ENCODE data around the gene SCAF8.

The SCAF8 gene

DNA sequence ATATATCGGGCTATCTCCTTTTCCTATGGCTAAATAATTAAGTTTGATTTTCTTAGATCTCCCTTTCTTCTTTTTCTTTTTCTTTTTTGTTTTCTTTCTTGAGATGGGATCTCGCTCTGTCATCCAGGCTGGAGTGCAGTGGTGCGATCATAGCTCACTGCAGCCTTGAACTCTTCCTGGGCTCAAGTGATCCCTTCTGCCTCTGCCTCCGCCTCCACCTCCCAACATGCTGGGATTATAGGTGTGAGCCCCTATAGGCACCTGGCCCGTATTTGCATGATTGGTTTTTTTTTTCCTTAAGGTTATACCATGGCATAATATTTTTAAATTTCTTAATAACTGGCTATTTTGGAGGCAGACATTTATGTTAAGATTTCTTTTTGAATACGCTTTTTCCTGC, 106.3 kb downstream of the SCAF8 start:
- no peak for DNase-seq (ENCODE audit: low spot score)

GRCh38 chr6:154840363-154840762, 107.1 kb downstream of the SCAF8 start:
- no peak for DNase-seq (ENCODE audit: low spot score)

DNA sequence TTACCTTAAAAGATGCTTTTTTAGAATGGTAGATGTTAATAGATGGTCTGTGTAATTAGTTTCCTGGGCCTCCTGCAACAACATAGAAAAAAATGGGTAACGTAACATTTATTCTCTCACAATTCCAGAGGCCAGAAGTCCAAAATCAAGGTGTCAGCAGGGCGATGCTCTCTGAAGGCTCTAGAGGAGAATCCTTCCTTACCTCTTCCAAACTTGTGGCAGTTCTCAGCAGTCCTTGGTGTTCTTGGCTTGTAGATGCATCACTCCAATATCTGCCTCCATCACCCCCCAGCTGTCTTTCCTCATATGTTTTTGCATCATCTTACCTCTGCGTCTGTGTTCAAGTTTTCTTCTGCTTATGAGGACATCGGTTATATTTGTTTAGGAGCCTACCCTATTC, 107.9 kb downstream of the SCAF8 start:
- DNase-seq (ENCODE audit: low spot score), result no peak

DNA sequence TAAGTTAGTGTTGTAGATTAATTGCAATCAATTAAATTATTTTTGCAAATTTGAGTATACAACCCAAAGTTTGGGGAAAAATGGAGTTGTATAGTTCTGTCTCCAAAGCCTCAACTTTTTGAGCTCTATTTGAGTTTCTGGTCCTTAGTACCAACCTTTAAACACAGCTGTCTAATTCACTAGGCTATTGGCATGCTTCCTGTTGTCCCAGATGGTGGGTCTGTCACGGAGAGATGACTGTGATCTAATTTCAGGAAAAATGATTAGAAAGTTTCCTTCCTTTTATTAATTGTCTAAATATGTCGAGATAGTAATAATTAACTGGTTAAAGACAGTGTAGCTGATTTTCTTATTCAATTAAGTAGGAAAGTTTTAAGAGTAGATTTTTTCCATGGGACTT, 109.6 kb downstream of the SCAF8 start:
- DNase-seq (ENCODE audit: low spot score), result peak; percentile 8

DNA sequence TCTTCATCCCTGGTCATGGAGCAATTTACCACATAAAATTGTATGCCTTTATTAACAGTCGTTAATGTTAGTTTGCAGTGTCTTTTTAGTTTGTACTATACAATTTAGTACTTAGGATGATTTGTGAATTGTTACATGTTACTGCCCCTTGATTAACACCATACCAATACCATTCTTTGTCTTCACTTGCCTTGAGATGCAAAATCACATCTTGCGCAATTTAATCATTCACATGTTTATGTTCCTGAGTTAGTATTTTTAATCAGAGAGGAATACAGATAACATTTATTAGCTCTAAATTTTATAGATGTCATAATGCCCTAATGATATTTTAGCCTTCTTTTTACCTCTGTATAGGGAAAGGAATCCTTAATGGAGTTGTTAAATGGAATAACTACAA, 114.1 kb downstream of the SCAF8 start:
- DNase-seq (ENCODE audit: low spot score), result no peak

- no peak for DNase-seq (ENCODE audit: low spot score)
These were observed 115.4 kb downstream of the SCAF8 start for GRCh38 chr6:154848580-154848979.

- no peak for DNase-seq (ENCODE audit: low spot score)
These were observed 116.3 kb downstream of the SCAF8 start for GRCh38 chr6:154849475-154849874.

GRCh38 chr6:154852687-154853086, 119.5 kb downstream of the SCAF8 start:
- DNase-seq (ENCODE audit: low spot score), result no peak

GRCh38 chr6:154857529-154857928, 124.3 kb downstream of the SCAF8 start:
- DNase-seq (ENCODE audit: low spot score), result no peak

- DNase-seq (ENCODE audit: low spot score), result no peak
These were observed 128.6 kb downstream of the SCAF8 start for GRCh38 chr6:154861825-154862224.

DNA sequence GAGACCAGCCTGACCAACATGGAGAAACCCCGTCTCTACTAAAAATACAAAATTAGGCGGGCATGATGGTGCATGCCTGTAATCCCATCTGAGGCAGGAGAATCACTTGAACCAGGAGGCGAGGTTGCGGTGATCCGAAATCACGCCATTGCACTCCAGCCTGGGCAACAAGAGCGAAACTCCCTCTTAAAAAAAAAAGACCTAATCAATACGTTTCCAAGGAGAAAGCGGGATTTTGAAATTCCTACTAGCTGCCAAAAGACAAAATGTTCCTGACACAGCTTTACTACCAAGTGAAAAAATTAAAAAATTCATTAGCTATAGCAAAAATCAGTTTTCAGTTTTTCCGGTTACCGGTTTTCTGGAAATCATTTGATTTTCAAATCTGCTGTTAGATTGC, 129.3 kb downstream of the SCAF8 start:
- no peak for DNase-seq (ENCODE audit: low spot score)

DNA sequence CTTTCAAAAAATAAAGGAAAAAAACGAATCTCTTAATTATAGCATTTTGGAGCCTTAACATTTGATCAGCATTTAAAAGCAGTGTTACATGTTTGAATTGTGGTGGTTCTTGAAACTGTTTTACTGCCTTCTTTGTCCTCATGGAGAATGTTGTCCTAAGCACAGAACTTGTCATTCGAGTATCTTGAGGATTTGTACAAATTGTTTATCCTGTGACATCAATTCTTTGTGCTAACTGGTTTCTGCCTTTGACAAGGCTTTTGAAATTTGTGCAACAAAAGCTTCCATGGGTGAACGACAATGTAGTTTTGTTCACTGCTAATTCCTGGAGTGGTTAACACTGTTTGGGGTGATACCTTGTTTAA, 130.8 kb downstream of the SCAF8 start:
- no peak for DNase-seq (ENCODE audit: low spot score)

DNA sequence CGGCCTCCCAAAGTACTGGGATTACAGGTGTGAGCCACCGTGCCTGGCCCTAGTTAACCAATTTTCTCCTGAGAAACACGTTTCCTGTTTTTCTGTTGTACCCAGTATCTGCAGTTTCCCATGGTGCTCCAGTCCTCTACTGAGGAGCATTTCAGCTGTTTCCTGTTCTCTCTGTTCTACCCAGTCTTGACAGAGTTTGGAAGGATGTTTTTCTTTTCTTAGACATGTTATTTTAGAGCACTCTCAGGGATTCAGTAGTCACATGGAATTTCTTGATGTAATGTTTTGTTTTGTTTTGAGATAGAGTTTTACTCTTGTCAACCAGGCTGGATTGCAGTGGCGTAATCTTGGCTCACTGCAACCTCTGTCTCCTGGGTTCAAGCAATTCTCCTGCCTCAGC, 132.1 kb downstream of the SCAF8 start:
- no peak for DNase-seq (ENCODE audit: low spot score)

DNA sequence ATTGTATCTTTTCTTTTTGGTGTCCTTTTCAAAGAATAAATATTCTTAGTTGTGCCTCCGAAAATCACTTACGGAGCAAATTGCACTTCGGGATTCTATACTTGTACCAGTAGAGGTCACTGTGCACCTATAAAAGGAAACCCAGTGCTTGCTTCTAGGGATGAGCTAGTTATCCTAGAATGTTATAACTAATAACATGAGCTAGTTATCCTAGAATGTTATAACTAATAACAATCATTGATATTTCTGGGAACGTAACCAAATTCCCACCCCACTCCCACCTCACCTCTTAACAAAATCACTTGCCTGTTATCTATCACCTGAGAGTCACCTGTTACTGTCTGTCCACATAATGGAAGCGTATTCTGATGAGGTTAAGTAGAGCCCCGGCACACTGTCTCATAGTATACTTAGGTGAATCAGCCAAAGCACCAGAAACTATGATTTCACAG, 135.0 kb downstream of the SCAF8 start:
- DNase-seq (ENCODE audit: low spot score), result peak; percentile 76

GRCh38 chr6:154872542-154873114, 139.4 kb downstream of the SCAF8 start:
- DNase-seq (ENCODE audit: low spot score), result no peak

GRCh38 chr6:154873546-154873945, 140.3 kb downstream of the SCAF8 start:
- DNase-seq (ENCODE audit: low spot score), result no peak

GRCh38 chr6:154874773-154875592, 141.8 kb downstream of the SCAF8 start:
- no peak for DNase-seq (ENCODE audit: low spot score)

DNA sequence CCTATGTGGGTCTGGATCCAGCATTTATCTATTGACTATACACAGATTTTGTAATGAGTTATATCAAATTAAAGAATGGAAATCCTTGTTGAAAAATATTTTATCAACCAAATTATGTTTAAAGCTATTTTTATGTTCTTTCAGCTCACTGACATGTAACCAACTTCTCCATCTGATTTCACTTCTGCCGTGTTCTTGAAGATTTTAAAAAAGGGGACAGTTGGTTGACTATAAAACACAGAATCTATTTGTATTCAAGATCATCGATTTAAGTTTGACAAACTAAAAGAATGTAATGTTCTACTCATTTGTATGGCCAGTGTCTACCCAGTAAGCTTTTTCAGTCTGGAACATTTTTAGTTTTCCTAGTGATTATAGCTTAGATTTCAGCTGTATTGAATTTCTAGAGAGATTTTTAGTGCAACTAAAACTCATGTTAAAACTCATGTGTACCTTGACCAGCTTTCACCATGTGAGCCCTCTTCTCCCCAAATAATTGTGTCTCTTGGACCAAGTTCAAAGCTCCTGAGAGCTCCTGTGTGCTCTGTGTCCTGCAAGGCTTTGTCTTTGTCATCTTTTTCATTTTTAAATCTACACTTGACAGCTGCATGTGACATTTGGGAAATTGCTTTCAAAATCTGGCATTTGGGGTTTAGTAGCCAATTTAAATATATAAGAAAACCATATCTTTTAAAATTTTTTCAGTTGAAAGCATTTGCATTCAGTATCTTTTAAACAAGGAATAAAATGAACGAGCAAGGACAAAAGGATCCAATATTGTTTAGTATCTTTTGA, 143.5 kb downstream of the SCAF8 start:
- no peak for DNase-seq (ENCODE audit: low spot score)

DNA sequence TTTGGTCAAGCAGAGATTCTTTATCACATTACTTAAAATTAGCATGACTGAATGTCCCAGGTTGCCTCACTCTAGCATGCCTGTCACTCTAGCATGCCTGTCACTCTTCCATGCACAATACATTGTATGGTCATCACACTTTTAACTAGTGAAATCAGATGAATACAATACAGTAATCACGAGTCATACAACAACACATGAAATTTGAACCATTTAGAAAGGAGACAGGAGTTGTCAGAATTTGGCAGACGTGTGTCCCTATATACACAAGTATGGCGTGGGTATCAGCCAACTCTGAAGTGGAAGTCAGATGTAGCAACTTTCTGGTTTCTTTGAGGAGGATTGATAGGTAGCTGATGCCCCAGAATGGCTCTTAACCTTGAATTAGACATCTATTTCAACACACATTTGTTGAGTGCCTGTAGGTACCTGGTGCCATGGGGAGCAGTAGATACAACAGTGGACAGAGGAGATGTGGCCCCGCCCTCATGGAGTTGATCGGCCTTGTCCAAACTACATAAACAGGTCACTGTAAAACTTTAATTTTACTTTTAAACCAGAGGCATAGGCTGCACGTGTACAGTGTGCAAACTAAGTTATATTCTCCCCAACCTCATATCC, 145.8 kb downstream of the SCAF8 start:
- no peak for DNase-seq (ENCODE audit: low spot score)

DNA sequence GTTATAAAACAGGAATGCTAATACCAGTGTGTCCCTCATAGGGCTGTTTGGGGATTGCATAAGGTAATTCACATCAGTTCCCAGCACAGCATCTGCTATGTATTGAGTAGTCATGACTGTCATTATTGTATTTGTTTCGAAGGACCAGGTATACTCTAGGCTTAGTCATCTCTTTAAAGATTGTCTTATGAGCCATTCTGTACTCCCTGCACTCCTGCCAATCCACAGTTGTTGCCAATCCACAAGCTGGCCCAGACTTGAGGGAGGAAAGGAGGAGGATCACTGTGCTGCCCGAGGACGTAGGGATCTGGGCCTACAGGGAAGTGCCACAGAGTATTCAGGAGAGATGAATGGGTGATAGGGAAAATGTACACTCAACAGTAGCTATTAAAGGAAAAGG, 148.9 kb downstream of the SCAF8 start:
- no peak for DNase-seq (ENCODE audit: low spot score)

All from Ammon's horn (tissue), 1 donor.